GM12892 (cell line): ENCODE measurements around the gene C4BPB.

Experiments used
- DNase-seq: peaks from one replicate; pipeline ENCODE4 v3.0.0; 2011; ENCODE audit not compliant: insufficient read length
- FAIRE-seq: peaks from 2 replicates; lab custom pipeline; 2011; peaks lifted over from hg19 to GRCh38; lab: Jason Lieb, UNC
- POLR2A ChIP-seq: IDR thresholded peaks from 2 replicates; pipeline ENCODE4 v1.6.1; 2011; ENCODE audit warnings: low read depth, low read length, control low read depth
- POLR2AphosphoS5 ChIP-seq: IDR thresholded peaks from 2 replicates; pipeline ENCODE4 v1.6.1; 2011; ENCODE audit warnings: low read depth, low read length, control low read depth
- TAF1 ChIP-seq: IDR thresholded peaks from 2 replicates; pipeline ENCODE4 v1.6.1; 2011; ENCODE audit warnings: low read depth, mild to moderate bottlenecking, control low read depth, low read length, borderline replicate concordance

C4BPB gene

GRCh38 chr1:207060596-207060995, 28.1 kb upstream of the C4BPB start:
- DNase-seq, result no peak
- no peak for FAIRE-seq
- TF ChIP-seq TAF1 (no peak), POLR2AphosphoS5 (no peak), POLR2A (no peak)

DNA sequence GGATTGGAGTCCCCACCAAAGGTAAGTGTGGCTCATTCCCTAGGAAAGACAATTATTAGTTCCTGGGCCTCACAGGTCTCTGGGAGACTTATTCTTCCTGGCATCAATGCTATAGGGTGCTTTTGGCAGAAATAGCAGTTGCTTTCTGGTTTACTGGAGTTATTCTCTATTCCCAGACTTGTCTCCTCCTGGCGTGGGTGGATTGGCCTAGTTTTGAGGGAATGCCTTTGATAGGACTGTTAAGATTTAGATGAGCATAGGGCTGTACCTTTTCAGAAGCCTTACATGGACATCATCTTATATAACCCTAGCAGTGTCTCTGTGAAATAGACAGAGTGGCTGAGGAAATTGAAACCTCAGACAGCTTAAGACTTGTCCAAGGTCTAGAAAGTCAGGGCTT, 26.6 kb upstream of the C4BPB start:
- DNase-seq (no peak), FAIRE-seq (no peak)
- TF ChIP-seq POLR2A (no peak), TAF1 (no peak), POLR2AphosphoS5 (no peak)

DNA sequence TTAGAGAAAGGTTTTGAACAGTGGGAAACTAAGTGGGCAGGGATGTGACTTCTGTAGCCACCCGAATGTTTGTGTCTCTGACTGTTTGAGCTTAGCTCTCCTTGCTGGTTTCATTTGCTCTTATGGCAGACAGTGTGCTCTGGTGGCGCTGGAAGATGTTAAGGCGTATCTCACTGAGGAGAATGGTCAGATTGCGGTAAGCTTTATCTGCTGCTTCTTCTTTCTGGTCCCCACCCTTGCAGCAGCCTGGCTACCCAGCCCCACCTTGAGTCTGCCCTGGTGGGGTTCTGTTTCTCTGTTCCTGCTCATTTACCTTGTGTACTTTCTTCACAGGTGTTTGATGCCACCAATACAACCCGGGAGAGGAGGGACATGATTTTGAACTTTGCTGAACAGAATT, 25.6 kb upstream of the C4BPB start:
- FAIRE-seq (no peak), DNase-seq (no peak)
- no peak for TF ChIP-seq POLR2A
- no peak for TF ChIP-seq TAF1
- no peak for TF ChIP-seq POLR2AphosphoS5

DNA sequence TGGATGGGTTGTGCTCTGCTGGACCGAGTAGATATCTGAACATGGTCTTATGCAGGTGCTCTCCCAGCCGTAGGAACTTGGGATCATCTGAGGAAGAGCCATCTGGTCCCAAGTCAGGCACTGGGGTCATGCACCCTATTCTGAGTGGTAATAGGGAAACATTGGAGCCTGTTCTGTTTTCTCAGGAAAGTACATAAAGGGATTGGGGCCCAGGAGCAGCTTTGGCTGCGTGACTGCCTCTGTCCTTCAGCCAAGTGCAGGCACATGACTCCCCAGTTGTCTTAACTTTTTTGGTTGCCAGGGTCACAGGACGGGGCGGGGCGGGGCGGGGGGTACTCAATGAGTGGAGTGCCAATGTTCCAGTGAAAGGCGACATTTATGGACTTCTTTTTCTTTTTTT, 24.1 kb upstream of the C4BPB start:
- no peak for DNase-seq
- FAIRE-seq, result no peak

GRCh38 chr1:207067185-207067584, 21.5 kb upstream of the C4BPB start:
- DNase-seq (no peak), FAIRE-seq (no peak)
- TF ChIP-seq POLR2AphosphoS5, result no peak
- TF ChIP-seq TAF1, result no peak
- TF ChIP-seq POLR2A, result no peak

More for the DNA sequence above, 24.1 kb upstream of the C4BPB start:
- TF ChIP-seq TAF1 (no peak), POLR2A (no peak), POLR2AphosphoS5 (no peak)

GRCh38 chr1:207067665-207068064, 21.0 kb upstream of the C4BPB start:
- DNase-seq (no peak), FAIRE-seq (no peak)
- TF ChIP-seq POLR2AphosphoS5, result no peak

DNA sequence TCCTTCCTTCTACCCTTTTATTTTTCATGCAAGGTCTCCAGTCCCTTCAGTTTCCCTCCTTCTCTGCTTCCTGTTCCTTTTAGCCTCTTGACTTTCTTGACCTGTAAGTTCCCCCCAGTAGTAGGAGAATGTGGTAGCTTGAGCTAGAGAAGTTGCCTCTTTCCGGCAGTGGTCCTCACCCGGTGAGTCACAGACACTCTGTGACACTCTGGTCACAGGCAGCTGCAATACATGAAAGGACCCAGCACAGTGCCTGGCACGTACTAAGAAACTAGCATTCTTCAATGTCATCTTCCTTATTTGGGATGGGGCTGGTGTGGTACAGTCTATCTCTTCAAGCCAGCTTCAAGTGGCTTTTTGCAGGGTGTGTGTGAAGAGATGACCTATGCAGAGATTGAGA, 19.6 kb upstream of the C4BPB start:
- DNase-seq (no peak), FAIRE-seq (no peak)
- TF ChIP-seq POLR2A (no peak), POLR2AphosphoS5 (no peak), TAF1 (no peak)

DNA sequence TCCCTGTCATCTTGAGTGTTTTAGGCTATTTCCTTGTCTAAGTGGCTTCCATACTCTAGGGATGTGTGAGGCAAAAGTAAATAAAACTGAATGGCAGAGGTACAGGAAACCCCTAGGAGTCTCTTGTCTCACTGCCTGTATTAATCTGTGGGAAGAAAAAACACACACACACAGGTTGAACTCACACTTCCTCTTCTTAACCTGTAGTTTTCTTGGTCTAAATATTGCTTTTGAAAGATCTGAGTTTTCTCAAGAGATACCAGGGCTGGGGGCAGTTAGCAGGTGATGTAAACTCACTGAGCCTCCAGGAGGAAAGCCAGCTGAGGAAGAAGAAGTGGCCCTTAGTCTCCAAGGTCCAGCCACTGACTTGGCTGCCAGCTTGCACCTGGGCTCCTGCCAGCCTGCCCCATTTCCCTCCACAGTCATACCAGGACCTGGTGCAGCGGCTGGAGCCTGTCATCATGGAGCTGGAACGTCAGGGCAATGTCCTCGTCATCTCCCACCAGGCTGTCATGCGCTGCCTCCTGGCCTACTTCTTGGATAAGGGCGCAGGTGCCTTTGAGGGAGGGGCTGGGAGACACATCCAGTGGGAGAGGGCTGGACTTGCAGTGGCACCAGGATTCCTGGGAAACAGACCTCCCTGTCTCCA, 18.7 kb upstream of the C4BPB start:
- peak; percentile 33 for FAIRE-seq
- no peak for DNase-seq
- no peak for TF ChIP-seq POLR2AphosphoS5
- TF ChIP-seq POLR2A, result no peak
- no peak for TF ChIP-seq TAF1

DNA sequence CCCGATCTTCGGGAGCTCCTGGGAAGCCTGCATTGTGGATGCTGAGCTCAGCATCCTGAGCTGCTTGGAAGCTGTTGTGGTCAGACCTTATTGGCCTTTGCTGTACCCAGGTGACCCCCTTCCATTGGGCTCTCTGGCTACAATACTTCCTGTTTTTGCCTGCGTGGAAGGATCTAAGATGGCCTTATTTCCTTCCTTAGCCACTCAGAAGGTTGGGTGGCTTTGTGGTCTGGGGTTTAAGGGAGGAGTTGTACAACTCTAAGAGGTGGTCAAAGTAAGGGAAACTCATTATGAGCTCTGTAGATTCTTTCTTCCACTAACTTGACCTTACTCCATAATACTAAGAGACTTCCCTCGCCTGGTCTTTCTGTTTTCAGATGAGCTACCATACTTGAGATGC, 17.8 kb upstream of the C4BPB start:
- DNase-seq, result no peak
- no peak for TF ChIP-seq TAF1

GRCh38 chr1:207071426-207071825, 17.2 kb upstream of the C4BPB start:
- FAIRE-seq, result no peak
- TF ChIP-seq POLR2A (no peak), POLR2AphosphoS5 (no peak), TAF1 (no peak)
- DNase-seq, result no peak

More for the DNA sequence above, 17.8 kb upstream of the C4BPB start:
- no peak for FAIRE-seq

GRCh38 chr1:207072233-207072632, 16.4 kb upstream of the C4BPB start:
- FAIRE-seq, result no peak
- no peak for DNase-seq
- no peak for TF ChIP-seq POLR2A
- TF ChIP-seq TAF1, result no peak
- no peak for TF ChIP-seq POLR2AphosphoS5

- TF ChIP-seq POLR2A (no peak), TAF1 (no peak), POLR2AphosphoS5 (no peak)
- no peak for FAIRE-seq
- no peak for DNase-seq
Observed at GRCh38 chr1:207073906-207074820, 14.5 kb upstream of the C4BPB start.

GRCh38 chr1:207076181-207076955, 12.3 kb upstream of the C4BPB start:
- DNase-seq, result no peak

More at GRCh38 chr1:207076181-207076955, 12.3 kb upstream of the C4BPB start:
- TF ChIP-seq TAF1, result no peak
- TF ChIP-seq POLR2A, result no peak
- FAIRE-seq, result no peak
